ENCODE data around the gene SCYL2. TPM values are rescaled to one million over a fixed set of nuclear protein-coding genes. Genes with fewer than 3 reads are reported as not detected.

The SCYL2 gene
- total RNA-seq, 4 donors from 2014 or later: 47.5 to 73.4 (median 52.6) TPM

DNA sequence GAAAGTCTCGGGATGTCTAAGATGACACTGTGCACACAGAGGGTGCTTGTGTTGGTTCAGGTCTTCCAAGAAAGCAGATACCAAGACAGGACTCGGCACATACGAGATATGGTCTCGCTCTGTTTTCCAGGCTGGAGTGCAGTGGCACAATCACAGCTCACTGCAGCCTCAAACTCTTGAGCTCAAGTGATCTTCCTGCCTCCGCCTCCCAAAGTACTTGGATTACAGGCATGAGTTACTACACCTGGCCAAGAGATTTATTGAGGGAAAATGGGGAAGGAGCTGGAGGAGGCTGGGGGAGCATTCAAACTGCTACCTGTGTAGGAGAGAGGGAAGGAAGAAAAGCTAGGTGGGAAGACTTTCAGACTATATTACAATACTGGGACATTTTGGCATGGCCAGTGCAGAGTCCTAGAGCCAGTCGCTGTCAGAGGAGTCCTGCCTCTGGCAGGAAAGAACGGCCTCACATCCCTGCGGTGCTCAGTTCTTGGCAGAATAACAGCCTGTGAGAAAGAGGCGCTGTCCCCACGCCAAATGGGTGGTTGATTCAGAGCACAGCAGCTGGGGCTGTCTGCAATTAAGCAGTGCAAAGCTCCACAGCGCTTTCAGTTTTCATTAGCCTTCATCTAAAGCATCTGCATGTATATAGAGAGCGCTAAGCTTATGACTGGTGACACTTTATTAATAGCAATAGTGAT is 108.2 kb downstream of the SCYL2 start:
- H3K4me1 ChIP-seq: peaks cover 0 to 8% (median 0%) of the 10 kb centered on the region in 4 donors
- no peaks in the 10 kb centered on the region for H3K27me3 ChIP-seq
- TF ChIP-seq POLR2A (IDR thresholded peaks at IDR 0.05): no peak
- TF ChIP-seq CTCF (IDR thresholded peaks at IDR 0.05): peak in 1 of 6 experiments; percentile 4
- no peak overlapping the region for H3K27ac ChIP-seq
- H3K4me3 ChIP-seq: no peak overlapping the region
- peak in 2 of 3 donors; percentile 61 to 71 for DNase-seq
- no peaks in the 10 kb centered on the region for H3K9me3 ChIP-seq
- no peaks in the 10 kb centered on the region for H3K36me3 ChIP-seq

- Histone ChIP-seq H3K27ac (no peak overlapping the region), H3K4me1 (peaks cover 0 to 8% (median 0%) of the 10 kb centered on the region in 4 donors), H3K9me3 (no peaks in the 10 kb centered on the region), H3K36me3 (no peaks in the 10 kb centered on the region), H3K27me3 (no peaks in the 10 kb centered on the region), H3K4me3 (no peak overlapping the region)
- TF ChIP-seq CTCF (IDR thresholded peaks at IDR 0.05): no peak
- no peak for TF ChIP-seq POLR2A (IDR thresholded peaks at IDR 0.05)
- peak in 1 of 3 donors; percentile 76 for DNase-seq
Measured at GRCh38 chr12:100376161-100376560, 109.2 kb downstream of the SCYL2 start.

DNA sequence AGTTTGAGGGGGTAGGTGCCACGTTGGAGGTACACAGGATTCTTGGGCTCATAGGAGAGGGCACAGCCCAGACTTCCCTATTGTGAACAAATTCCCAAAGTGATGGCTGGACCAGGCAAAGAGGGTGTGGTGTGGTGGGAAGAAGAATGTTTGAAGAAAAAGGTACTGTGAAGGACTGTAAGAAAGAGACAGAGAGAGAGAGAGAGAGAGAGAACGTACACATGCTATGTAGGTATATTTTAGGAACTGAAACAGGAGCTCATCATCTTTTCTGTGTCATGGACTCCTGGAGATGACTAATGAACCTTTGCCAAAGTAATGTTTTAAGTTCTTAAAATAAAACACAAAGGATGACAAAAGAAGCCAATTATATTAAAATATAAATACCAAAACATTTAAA is 114.4 kb downstream of the SCYL2 start:
- no peak for DNase-seq
- Histone ChIP-seq H3K9me3 (no peaks in the 10 kb centered on the region), H3K36me3 (no peaks in the 10 kb centered on the region), H3K27ac (no peak overlapping the region), H3K4me3 (no peak overlapping the region), H3K4me1 (no peaks in the 10 kb centered on the region), H3K27me3 (no peaks in the 10 kb centered on the region)
- TF ChIP-seq CTCF (IDR thresholded peaks at IDR 0.05): no peak
- no peak for TF ChIP-seq POLR2A (IDR thresholded peaks at IDR 0.05)

- H3K4me3 ChIP-seq: no peak overlapping the region
- H3K4me1 ChIP-seq: no peaks in the 10 kb centered on the region
- DNase-seq: no peak
- H3K9me3 ChIP-seq: no peaks in the 10 kb centered on the region
- no peaks in the 10 kb centered on the region for H3K27me3 ChIP-seq
- H3K27ac ChIP-seq: no peak overlapping the region
- TF ChIP-seq POLR2A (IDR thresholded peaks at IDR 0.05) (no peak), CTCF (IDR thresholded peaks at IDR 0.05) (no peak)
- no peaks in the 10 kb centered on the region for H3K36me3 ChIP-seq
Measured at GRCh38 chr12:100382338-100382737, 115.4 kb downstream of the SCYL2 start.

DNA sequence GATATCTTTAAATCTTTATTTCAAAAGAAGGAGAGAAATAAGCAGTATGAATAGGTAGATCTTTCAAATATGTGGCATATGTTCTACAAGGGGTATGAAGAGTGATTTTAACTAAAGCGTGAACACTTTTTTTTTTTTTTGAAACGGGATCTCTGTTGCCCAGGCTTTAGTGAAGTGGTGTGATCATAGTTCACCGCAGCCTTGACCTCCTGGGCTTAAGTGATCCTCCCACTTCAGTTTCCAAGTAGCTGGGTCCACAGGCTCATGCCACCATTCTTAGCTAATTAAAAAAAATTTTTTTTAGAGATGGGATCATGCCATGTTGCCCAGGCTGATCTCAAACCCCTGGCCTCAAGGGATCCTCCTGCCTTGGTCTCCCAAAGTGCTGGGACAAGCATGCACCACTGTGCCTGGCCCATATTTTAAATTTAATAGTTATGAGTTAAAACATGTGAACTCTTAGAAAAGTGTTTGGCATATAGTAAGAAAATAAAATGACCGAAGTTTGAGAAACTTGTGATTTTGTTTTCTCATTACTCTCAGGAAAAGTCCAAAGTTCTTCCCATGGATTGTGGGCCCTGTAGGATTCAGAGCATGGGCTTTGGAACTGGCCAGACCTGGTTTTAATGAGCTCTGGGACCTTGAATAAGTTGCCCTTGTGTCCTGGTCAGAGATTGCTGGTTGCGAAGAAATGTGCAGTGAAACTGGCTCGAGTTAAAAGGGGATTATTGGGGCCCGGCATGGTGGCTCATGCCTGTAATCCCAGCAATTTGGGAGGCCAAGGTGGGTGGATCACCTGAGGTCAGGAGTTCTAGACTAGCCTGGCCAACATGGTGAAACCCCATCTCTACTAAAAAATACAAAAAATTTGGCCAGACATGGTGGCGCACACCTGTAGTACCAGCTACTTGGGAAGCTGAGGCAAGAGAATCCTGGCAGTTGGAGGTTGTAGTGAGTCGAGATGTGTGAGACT is 116.9 kb downstream of the SCYL2 start:
- Histone ChIP-seq H3K4me1 (no peaks in the 10 kb centered on the region), H3K9me3 (no peaks in the 10 kb centered on the region), H3K27ac (no peak overlapping the region), H3K36me3 (no peaks in the 10 kb centered on the region), H3K27me3 (no peaks in the 10 kb centered on the region), H3K4me3 (no peak overlapping the region)
- no peak for TF ChIP-seq POLR2A (IDR thresholded peaks at IDR 0.05)
- no peak for TF ChIP-seq CTCF (IDR thresholded peaks at IDR 0.05)
- no peak for DNase-seq
